Adrenal gland (tissue), 5 donors: ENCODE results near the gene ZNF384.

Experiments used
- CTCF ChIP-seq, 6 experiments: fragments of 450-650 bp in 4 of 6; fragments of 200-600 bp in 2 of 6; sonication (generic) in 1 of 6; IDR thresholded peaks; 1 replicate in 5 of 6; 2 replicates in 1 of 6; pipeline versions ENCODE4 v1.5.1 to v1.8.0; 2016 to 2021; ENCODE audit warnings: antibody characterized with exemption in 6 of 6, mild to moderate bottlenecking in 2 of 6, moderate library complexity in 1 of 6
- POLR2A ChIP-seq, 2 donors: fragments of 450-650 bp; IDR thresholded peaks; one replicate each; pipeline ENCODE4 v1.6.1; 2017; ENCODE audit warnings: antibody characterized with exemption in 2 of 2, mild to moderate bottlenecking in 2 of 2, moderate library complexity in 1 of 2
- donor health status: DM: no; HTN: no; CAD: no.

GRCh38 chr12:6684609-6685008 lies 4.6 kb downstream of the ZNF384 start:
- TF ChIP-seq CTCF (IDR thresholded peaks at IDR 0.05) (peak in 5 of 6 experiments; percentile 28 to 48 (median 38)), POLR2A (IDR thresholded peaks at IDR 0.05) (no peak)
